AG04450 (cell line): Measurements from ENCODE around the gene SYT2. TPM values are rescaled to one million over a fixed set of nuclear protein-coding genes. Genes with fewer than 3 reads are reported as not detected.

Experiments
- CTCF ChIA-PET: fragments of 300-600, 350-600 bp; formaldehyde crosslinking; extraction: SDS; loops from one replicate; lab custom pipeline; 2022; ENCODE audit warnings: antibody characterized with exemption, inconsistent platforms; lab: Charles Lee
- POLR2A ChIA-PET: fragments of 350-600 bp; formaldehyde crosslinking; extraction: SDS; loops from one replicate; lab custom pipeline; 2021; ENCODE audit warnings: antibody characterized with exemption, inconsistent platforms; lab: Yijun Ruan, JAX
- DNase-seq: peaks from one replicate; pipeline ENCODE4 v3.0.0-alpha.2; 2011; ENCODE audit warnings: low read depth, low spot score
- H3K27ac ChIP-seq: one replicate; pipeline ENCODE4 v1.5.1; 2012; ENCODE audit warnings: low read depth, low read length, control low read depth
- H3K27me3 ChIP-seq: one replicate; pipeline ENCODE4 v1.6.0; 2012; ENCODE audit warnings: low read length; ENCODE audit not compliant: control insufficient read depth, insufficient read depth
- H3K4me3 ChIP-seq: 2 replicates; pipeline ENCODE4 v1.5.1; 2011; ENCODE audit warnings: mild to moderate bottlenecking, low read depth, low read length, control low read depth
- H3K9me3 ChIP-seq: 2 replicates; pipeline ENCODE4 v1.5.1; 2012; ENCODE audit warnings: low read length; ENCODE audit not compliant: control insufficient read depth, insufficient read depth
- polyA plus RNA-seq: library from polyadenylated mRNA; depleted of rRNA; stranded (reverse); fragments of >200 nt; gene quantifications from 2 replicates; pipeline ENCODE4 v1.2.3, GENCODE V29; 2011
- TF ChIP-seq, protein P1 (sequence below): IDR thresholded peaks from 2 replicates; pipeline ENCODE4 v1.5.1; 2011; ENCODE audit warnings: low read depth, low read length, control low read depth, inconsistent platforms

The SYT2 gene
- polyA plus RNA-seq, 1 experiment, result 0.01 TPM

DNA sequence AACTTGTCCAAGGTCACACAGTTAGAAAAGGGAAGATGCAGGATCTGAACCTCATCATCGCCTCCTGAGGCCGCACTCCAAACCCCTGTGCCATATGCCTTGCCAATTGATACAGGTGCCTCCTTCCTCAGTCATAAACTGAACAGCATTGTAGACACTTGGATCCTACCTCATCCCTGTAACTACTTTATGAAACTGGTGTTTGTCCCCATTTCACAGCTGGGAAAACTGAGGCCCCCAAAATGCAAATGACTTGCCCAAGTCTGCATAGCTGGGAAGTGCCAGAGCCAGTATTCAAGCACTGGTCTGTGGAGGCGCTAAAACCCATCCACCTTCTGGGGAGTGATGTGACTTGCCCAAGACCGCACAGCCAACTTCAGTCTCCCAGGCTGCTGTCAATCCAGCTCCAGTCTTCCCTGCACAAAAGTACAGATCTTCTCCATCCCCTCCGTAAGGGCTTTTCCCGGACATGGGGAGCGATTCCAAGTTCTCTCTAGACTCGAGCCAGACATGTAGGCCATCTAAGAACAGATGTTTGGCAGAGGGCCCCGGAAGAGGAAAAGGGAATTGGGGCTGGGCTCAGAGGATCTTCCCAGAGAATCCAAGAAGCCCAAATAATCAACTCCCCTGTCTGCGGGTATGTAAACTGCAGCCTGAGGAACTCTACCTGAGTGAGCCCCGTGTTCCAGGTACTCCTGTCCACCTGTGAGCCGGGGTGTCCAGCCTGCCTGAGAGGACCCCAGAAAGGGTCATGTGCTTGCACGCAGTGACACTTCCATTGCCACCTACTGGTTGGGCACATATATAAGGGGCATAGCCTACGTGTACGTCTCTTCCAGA is 60.5 kb downstream of the SYT2 start:
- Histone ChIP-seq H3K27me3 (peaks cover 65% of the 10 kb centered on the region), H3K27ac (no peak overlapping the region), H3K9me3 (no peaks in the 10 kb centered on the region), H3K4me3 (no peak overlapping the region)
- TF ChIP-seq, protein P1, sequence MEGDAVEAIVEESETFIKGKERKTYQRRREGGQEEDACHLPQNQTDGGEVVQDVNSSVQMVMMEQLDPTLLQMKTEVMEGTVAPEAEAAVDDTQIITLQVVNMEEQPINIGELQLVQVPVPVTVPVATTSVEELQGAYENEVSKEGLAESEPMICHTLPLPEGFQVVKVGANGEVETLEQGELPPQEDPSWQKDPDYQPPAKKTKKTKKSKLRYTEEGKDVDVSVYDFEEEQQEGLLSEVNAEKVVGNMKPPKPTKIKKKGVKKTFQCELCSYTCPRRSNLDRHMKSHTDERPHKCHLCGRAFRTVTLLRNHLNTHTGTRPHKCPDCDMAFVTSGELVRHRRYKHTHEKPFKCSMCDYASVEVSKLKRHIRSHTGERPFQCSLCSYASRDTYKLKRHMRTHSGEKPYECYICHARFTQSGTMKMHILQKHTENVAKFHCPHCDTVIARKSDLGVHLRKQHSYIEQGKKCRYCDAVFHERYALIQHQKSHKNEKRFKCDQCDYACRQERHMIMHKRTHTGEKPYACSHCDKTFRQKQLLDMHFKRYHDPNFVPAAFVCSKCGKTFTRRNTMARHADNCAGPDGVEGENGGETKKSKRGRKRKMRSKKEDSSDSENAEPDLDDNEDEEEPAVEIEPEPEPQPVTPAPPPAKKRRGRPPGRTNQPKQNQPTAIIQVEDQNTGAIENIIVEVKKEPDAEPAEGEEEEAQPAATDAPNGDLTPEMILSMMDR, result no peak
- CTCF ChIA-PET, result no interaction called here
- POLR2A ChIA-PET, result no interaction called here
- DNase-seq, result no peak

DNA sequence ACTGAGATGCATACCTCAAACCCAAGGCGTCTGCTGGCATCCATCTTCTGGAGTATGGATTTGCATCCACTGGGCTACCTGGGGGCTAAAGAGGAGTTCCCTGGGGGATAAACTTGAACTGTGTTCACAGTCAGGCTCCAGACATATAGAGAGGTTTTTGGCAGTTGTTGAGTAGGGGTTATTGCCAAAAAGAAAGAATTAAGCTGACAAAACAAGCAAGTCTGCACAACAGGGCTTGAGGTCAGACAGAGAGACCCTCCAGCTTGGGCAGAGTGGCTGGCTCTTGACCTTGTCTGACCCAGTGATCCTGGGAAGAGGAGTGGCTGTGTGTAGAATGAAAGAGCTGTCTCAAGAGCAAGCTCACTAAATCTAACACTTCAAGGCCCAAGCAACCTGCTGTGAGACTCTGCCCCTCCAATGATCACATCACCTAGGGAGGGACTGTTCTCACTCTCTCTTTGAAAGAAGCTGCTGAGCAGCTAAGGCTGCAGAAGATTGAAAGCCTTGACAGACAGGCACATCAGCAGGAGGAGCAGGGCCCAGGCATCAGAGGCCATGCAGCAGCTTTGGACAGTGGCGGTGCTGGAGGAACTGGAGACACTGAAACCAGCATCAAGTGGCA is 61.5 kb downstream of the SYT2 start:
- TF ChIP-seq, protein P1, result no peak
- no peak overlapping the region for H3K27ac ChIP-seq
- H3K27me3 ChIP-seq, result peaks cover 67% of the 10 kb centered on the region
- ChIA-PET CTCF (interaction anchor here (0.8 kb wide), 1 partner anchor 184 kb away, joined by 3 read pairs; no protein-coding TSS in a partner anchor), POLR2A (no interaction called here)
- H3K4me3 ChIP-seq, result no peak overlapping the region
- DNase-seq, result no peak
- H3K9me3 ChIP-seq, result no peaks in the 10 kb centered on the region; the same call in 1 of the 2 replicates

DNA sequence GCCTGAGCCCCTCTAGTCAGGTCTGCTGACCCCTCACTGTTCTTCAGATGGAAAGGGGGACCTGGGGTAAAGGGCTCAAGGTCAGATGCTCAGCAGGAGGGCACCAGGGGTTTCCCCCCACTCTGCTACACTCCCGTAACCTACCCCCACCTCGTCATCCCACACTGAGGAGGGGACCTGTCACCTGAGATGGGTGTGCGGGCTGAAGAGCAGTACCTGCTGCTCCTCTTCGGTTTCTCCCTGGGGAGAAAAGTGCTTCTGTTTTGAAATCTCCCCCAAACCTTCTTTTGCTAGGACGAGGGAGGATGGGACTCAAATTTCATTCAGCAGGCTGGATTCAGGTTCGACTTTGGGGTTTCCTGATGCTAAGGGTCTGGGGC is 65.2 kb downstream of the SYT2 start:
- no peak for DNase-seq
- H3K4me3 ChIP-seq, result no peak overlapping the region
- no peak overlapping the region for H3K27ac ChIP-seq
- H3K9me3 ChIP-seq, result no peaks in the 10 kb centered on the region; the same call in 1 of the 2 replicates
- H3K27me3 ChIP-seq, result peaks cover 79% of the 10 kb centered on the region
- CTCF ChIA-PET, result no interaction called here
- TF ChIP-seq, protein P1, result no peak
- POLR2A ChIA-PET, result no interaction called here

DNA sequence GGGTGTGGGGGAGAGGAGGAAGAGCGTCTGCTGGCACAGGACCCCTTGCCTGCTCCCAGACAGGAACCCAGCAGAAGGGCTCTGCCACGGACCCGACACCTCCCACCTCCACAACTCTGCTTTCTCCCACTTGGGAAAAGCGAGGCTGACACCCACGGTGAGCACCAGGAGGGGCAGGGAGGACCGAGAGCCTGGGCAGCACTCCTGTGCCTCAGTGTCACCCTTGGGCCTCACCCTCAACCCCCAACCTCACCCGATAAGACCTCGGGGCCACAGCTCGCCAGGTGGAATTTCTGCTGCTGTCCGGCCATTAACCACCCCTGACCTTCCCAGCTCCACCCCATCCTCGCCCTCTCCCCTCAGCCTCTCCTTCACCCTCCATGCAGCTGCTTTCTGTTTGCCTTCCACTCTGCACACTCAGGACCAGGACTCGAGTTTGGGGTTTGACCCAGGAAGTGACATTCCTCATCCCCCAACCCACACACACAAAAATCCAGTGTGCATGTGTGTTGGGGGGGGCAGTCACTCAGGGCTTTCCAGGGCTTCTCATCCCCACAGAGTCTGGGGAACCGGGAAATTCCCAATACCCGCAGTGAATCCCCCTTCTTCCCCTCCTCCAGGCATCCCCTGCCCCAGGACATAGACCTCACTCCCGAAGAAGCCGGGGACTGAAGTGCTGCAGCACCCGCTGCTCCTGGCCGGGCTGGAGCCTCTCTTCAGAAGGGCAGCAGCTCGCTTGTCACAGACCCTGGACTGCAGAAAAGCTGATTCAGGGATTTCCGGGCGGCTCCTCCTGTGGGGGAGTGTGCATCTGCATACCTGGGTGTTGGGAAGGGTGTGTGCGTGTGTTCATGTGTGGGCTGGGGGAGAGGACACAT is 65.8 kb downstream of the SYT2 start:
- peaks cover 77% of the 10 kb centered on the region for H3K27me3 ChIP-seq
- H3K27ac ChIP-seq, result no peak overlapping the region
- no peaks in the 10 kb centered on the region; the same call in 1 of the 2 replicates for H3K9me3 ChIP-seq
- no peak for DNase-seq
- H3K4me3 ChIP-seq, result no peak overlapping the region
- TF ChIP-seq, protein P1, result no peak
- ChIA-PET CTCF (no interaction called here), POLR2A (no interaction called here)
